ENCODE data around the gene ATP5MK. TPM values are rescaled to one million over a fixed set of nuclear protein-coding genes. Genes with fewer than 3 reads are reported as not detected.

ATP5MK gene
- total and polyA plus RNA-seq, 2 of the 8 experiments (the other 6 are each of a cell fraction or from before 2014, with no cell fraction given) = 280 to 312 TPM

GRCh38 chr10:103367379-103367781 lies 28.9 kb downstream of the ATP5MK start:
- ChIA-PET POLR2A (ENCODE audit: partially characterized antibody) (interaction anchor here (0.6 to 3.0 kb wide), 6 partner anchors 9 to 205 kb away, joined by 3 to 14 read pairs (median 4); partner anchors contain the start of gene PCGF6), CTCF (ENCODE audit: partially characterized antibody) (interaction anchor here (1.0 kb wide), 1 partner anchor 170 kb away, joined by 3 read pairs; no protein-coding TSS in a partner anchor)
- 78% methylated on average over 9 of the region's 10 CpGs; no CpG with 5 or more reads in 1 of the 2 experiments for WGBS, 2 experiments (ENCODE audit: extremely low coverage in 1 of 2, insufficient coverage in 1 of 2, insufficient read length in 1 of 2, insufficient replicate concordance in 2 of 2, low coverage in 1 of 2, low lambda C conversion rate in 2 of 2, missing lambda C conversion rate in 1 of 2)
- Histone ChIP-seq H3K14ac (ENCODE audit: insufficient read length) (no peak overlapping the region), H3K27ac (ENCODE audit: low read depth, low read length) (no peak overlapping the region), H3K9me3 (ENCODE audit: insufficient read depth in 2 of 2, low read depth in 1 of 2, low read length in 1 of 2) (no peaks in the 10 kb centered on the region), H2AFZ (ENCODE audit: low read length) (peak overlapping the region; percentile 68; the same call in 1 of the 2 replicates), H3K79me1 (ENCODE audit: low read depth, low read length) (no peaks in the 10 kb centered on the region), H2BK120ac (replicated peaks; ENCODE audit: low read depth, low read length) (no peak overlapping the region), H3K27me3 (replicated peaks in 1 of 4; ENCODE audit: control insufficient read depth in 3 of 4, extremely low read depth in 1 of 4, insufficient read depth in 3 of 4, low read length in 3 of 4) (no peaks in the 10 kb centered on the region), H3K4me3 (ENCODE audit: extremely low read depth in 1 of 4, insufficient read depth in 2 of 4, low read depth in 3 of 4, low read length in 4 of 4) (peak overlapping the region; percentile 83 to 88 (median 86); a peak in 7 of 8 replicates), H3K4me1 (replicated peaks in 1 of 4; ENCODE audit: control insufficient read depth in 3 of 4, insufficient read depth in 4 of 4, low read length in 3 of 4) (no peaks in the 10 kb centered on the region), H3K9ac (replicated peaks in 1 of 4; ENCODE audit: extremely low read depth in 1 of 4, low read depth in 3 of 4, low read length in 3 of 4) (no peak overlapping the region; a peak in 1 of 7 replicates), H3K79me2 (ENCODE audit: control insufficient read depth in 1 of 2, insufficient read depth in 2 of 2, low read length in 2 of 2) (peaks cover 0 to 8% of the 10 kb centered on the region in 2 experiments; a peak in 1 of 4 replicates), H3K4me2 (ENCODE audit: insufficient read depth in 1 of 2, low read depth in 2 of 2, low read length in 2 of 2) (peak overlapping the region; percentile 59 to 63), H3K36me3 (ENCODE audit: control insufficient read depth in 2 of 4, insufficient read depth in 4 of 4, low read length in 3 of 4) (no peaks in the 10 kb centered on the region), H2BK5ac (ENCODE audit: low read depth, low read length) (no peak overlapping the region), H4K5ac (ENCODE audit: insufficient read length, low read depth, low read length) (no peak overlapping the region), H3K18ac (ENCODE audit: extremely low read depth, low read length) (no peak overlapping the region), H4K8ac (ENCODE audit: extremely low read depth, insufficient read depth, low read length) (no peak overlapping the region), H3K4ac (replicated peaks; ENCODE audit: insufficient read length, low read depth, low read length) (no peak overlapping the region), H2AK5ac (ENCODE audit: low read depth, low read length) (no peak overlapping the region), H2BK15ac (ENCODE audit: low read length) (no peak overlapping the region), H2BK12ac (ENCODE audit: low read depth, low read length) (no peak overlapping the region), H2BK20ac (ENCODE audit: low read length) (no peak overlapping the region), H3K23me2 (ENCODE audit: low read depth, low read length) (no peaks in the 10 kb centered on the region), H3K56ac (replicated peaks; ENCODE audit: insufficient read length, low read depth, low read length) (no peak overlapping the region), H4K91ac (replicated peaks; ENCODE audit: insufficient read length, low read length) (peak overlapping the region; percentile 60), H4K20me1 (replicated peaks in 1 of 2; ENCODE audit: control insufficient read depth in 1 of 2, insufficient read depth in 2 of 2, low read length in 2 of 2) (no peaks in the 10 kb centered on the region), H3K23ac (ENCODE audit: insufficient read length) (no peak overlapping the region)
- FAIRE-seq (no peak), DNase-seq (ENCODE audit: low read depth in 1 of 2, low spot score in 2 of 2) (no peak)
- TF ChIP-seq CEBPB (IDR thresholded peaks at IDR 0.05; ENCODE audit: low read depth, low read length) = no peak
- no peak for TF ChIP-seq KDM5A (IDR thresholded peaks at IDR 0.05; ENCODE audit: low read length)

All from H1 (cell line).